IMR-90 (cell line): ENCODE measurements around the gene PHC1. TPM values are rescaled to one million over a fixed set of nuclear protein-coding genes. Genes with fewer than 3 reads are reported as not detected.

Source experiments
- ATAC-seq: fragments of 200-7000 bp; cut with Tn5 transposase; 2 replicates; pipeline ENCODE4 v1.9.1; 2020; ENCODE audit warnings: low read depth, mild to moderate bottlenecking, moderate library complexity
- BruUV-seq: library from RNA; stranded (reverse); fragments of 400-500 nt; replicated peaks from 2 replicates; lab custom pipeline; 2021; lab: Mats Ljungman, UMichigan
- CTCF ChIA-PET: fragments of 300-600 bp; formaldehyde crosslinking; extraction: SDS; loops from one replicate; lab custom pipeline; 2021; ENCODE audit warnings: antibody characterized with exemption; lab: Yijun Ruan, JAX
- POLR2A ChIA-PET: fragments of 300-600 bp; sonication (Branson Sonifier 250); formaldehyde crosslinking; loops from one replicate; lab custom pipeline; 2022; ENCODE audit warnings: antibody characterized with exemption; ENCODE audit not compliant: unreplicated experiment; lab: Charles Lee
- DNase-seq: peaks from one replicate; pipeline ENCODE4 v3.0.0; 2013
- H2AFZ ChIP-seq: replicated peaks from 2 replicates; pipeline ENCODE3; 2013; ENCODE audit warnings: low read length, mild to moderate bottlenecking; ENCODE audit not compliant: poor library complexity
- H2AK5ac ChIP-seq: 2 replicates; pipeline ENCODE4 v1.6.1; 2013; ENCODE audit warnings: low read depth, low read length, inconsistent platforms
- H2AK9ac ChIP-seq: replicated peaks from 2 replicates; pipeline ENCODE3; 2013; ENCODE audit warnings: mild to moderate bottlenecking, low read depth, low read length, moderate library complexity; ENCODE audit not compliant: poor library complexity
- H2BK120ac ChIP-seq: 2 replicates; pipeline ENCODE4 v1.6.1; 2013; ENCODE audit warnings: low read depth, low read length, inconsistent platforms
- H2BK15ac ChIP-seq: 3 replicates; pipeline ENCODE4 v1.6.1; 2013; ENCODE audit warnings: low read depth, low read length, inconsistent platforms
- H2BK20ac ChIP-seq: 2 replicates; pipeline ENCODE4 v1.6.1; 2013; ENCODE audit warnings: low read depth, mild to moderate bottlenecking, inconsistent platforms, low read length, moderate library complexity
- H2BK5ac ChIP-seq: 2 replicates; pipeline ENCODE4 v1.6.1; 2013; ENCODE audit warnings: mild to moderate bottlenecking, low read depth, low read length, inconsistent platforms; ENCODE audit not compliant: poor library complexity, severe bottlenecking
- H3K14ac ChIP-seq: replicated peaks from 2 replicates; pipeline ENCODE4 v1.6.1; 2013; ENCODE audit warnings: low read depth, low read length, inconsistent platforms
- H3K18ac ChIP-seq: 2 replicates; pipeline ENCODE4 v1.6.1; 2013; ENCODE audit warnings: low read depth, low read length, control low read depth
- H3K23ac ChIP-seq: 2 replicates; pipeline ENCODE4 v1.6.1; 2013; ENCODE audit warnings: low read depth, low read length, inconsistent platforms
- H3K27ac ChIP-seq: 2 replicates; pipeline ENCODE4 v1.5.1; 2013; ENCODE audit warnings: mild to moderate bottlenecking, control low read depth, low read length; ENCODE audit not compliant: insufficient read depth
- H3K27me3 ChIP-seq: 2 replicates; pipeline ENCODE4 v1.6.1; 2013; ENCODE audit warnings: low read length; ENCODE audit not compliant: control insufficient read depth, insufficient read depth
- H3K36me3 ChIP-seq: 2 replicates; pipeline ENCODE4 v1.6.1; 2013; ENCODE audit warnings: low read length, mixed read lengths; ENCODE audit not compliant: control insufficient read depth, insufficient read depth
- H3K4ac ChIP-seq: 2 replicates; pipeline ENCODE4 v1.6.1; 2013; ENCODE audit warnings: low read depth, low read length, inconsistent platforms
- H3K4me1 ChIP-seq: 2 replicates; pipeline ENCODE4 v1.6.1; 2013; ENCODE audit warnings: low read length, mixed read lengths; ENCODE audit not compliant: control insufficient read depth, insufficient read depth
- H3K4me2 ChIP-seq: 2 replicates; pipeline ENCODE4 v1.6.1; 2013; ENCODE audit warnings: low read depth, mild to moderate bottlenecking, control low read depth, low read length, moderate library complexity
- H3K4me3 ChIP-seq: 2 replicates; pipeline ENCODE4 v1.5.1; 2013; ENCODE audit warnings: low read depth, mild to moderate bottlenecking, control low read depth, low read length, moderate library complexity; ENCODE audit not compliant: insufficient read depth
- H3K56ac ChIP-seq: 2 replicates; pipeline ENCODE4 v1.6.1; 2013; ENCODE audit warnings: low read length, inconsistent platforms; ENCODE audit not compliant: insufficient read depth; ENCODE audit errors: extremely low read depth
- H3K79me1 ChIP-seq, 2 experiments: 2 replicates each; pipeline ENCODE4 v1.6.1; 2013; ENCODE audit warnings: low read length in 2 of 2, inconsistent platforms in 1 of 2, low read depth in 1 of 2
- H3K9ac ChIP-seq: 2 replicates; pipeline ENCODE4 v1.6.1; 2013; ENCODE audit warnings: low read depth, low read length, control low read depth
- H3K9me1 ChIP-seq: 2 replicates; pipeline ENCODE4 v1.6.1; 2013; ENCODE audit warnings: low read length, inconsistent platforms; ENCODE audit not compliant: insufficient read depth
- H3K9me3 ChIP-seq: 2 replicates; pipeline ENCODE4 v1.6.1; 2013; ENCODE audit warnings: low read length; ENCODE audit not compliant: control insufficient read depth, insufficient read depth
- H4K20me1 ChIP-seq: 2 replicates; pipeline ENCODE4 v1.6.1; 2013; ENCODE audit warnings: low read length, inconsistent platforms; ENCODE audit not compliant: insufficient read depth
- H4K5ac ChIP-seq: 2 replicates; pipeline ENCODE4 v1.6.1; 2013; ENCODE audit warnings: mild to moderate bottlenecking, low read depth, low read length, control low read depth
- H4K8ac ChIP-seq, 2 experiments: 2 replicates each; pipeline ENCODE4 v1.6.1; 2013; ENCODE audit warnings: low read depth in 2 of 2, low read length in 2 of 2, control low read depth in 1 of 2, inconsistent platforms in 1 of 2
- H4K91ac ChIP-seq: 2 replicates; pipeline ENCODE4 v1.6.1; 2013; ENCODE audit warnings: low read depth, low read length, inconsistent platforms; ENCODE audit not compliant: insufficient read depth
- BHLHE40 ChIP-seq: fragments of 150-350 bp; IDR thresholded peaks from 2 replicates; pipeline ENCODE4 v1.6.1; 2016; ENCODE audit warnings: mild to moderate bottlenecking, low read depth, low read length
- CHD1 ChIP-seq: IDR thresholded peaks from 2 replicates; pipeline ENCODE4 v1.6.1; 2012; ENCODE audit warnings: low read depth, low read length, improper control_type of control experiment
- MXI1 ChIP-seq: IDR thresholded peaks from 2 replicates; pipeline ENCODE4 v1.6.1; 2012; ENCODE audit warnings: low read depth, mild to moderate bottlenecking, low read length, moderate library complexity, borderline replicate concordance
- NFE2L2 ChIP-seq: fragments of 150-350 bp; IDR thresholded peaks from 2 replicates; pipeline ENCODE4 v1.6.1; 2016; ENCODE audit warnings: low read depth, mild to moderate bottlenecking, low read length
- POLR2A ChIP-seq: IDR thresholded peaks from 2 replicates; pipeline ENCODE4 v1.6.1; 2012; ENCODE audit warnings: mild to moderate bottlenecking, low read depth, low read length
- RAD21 ChIP-seq: IDR thresholded peaks from 2 replicates; pipeline ENCODE4 v1.6.1; 2012; ENCODE audit warnings: low read length, improper control_type of control experiment
- RCOR1 ChIP-seq: IDR thresholded peaks from 2 replicates; pipeline ENCODE4 v1.6.1; 2012; ENCODE audit warnings: mild to moderate bottlenecking, low read length, improper control_type of control experiment; ENCODE audit not compliant: insufficient replicate concordance
- SMC3 ChIP-seq: fragments of 150-350 bp; IDR thresholded peaks from 2 replicates; pipeline ENCODE4 v1.6.1; 2016; ENCODE audit warnings: low read depth, mild to moderate bottlenecking, antibody characterized with exemption, low read length, moderate library complexity
- dilution Hi-C: fragments of 300-500 bp; cut with HindIII; formaldehyde crosslinking; loops from one replicate; pipeline ENCODE4 v1.14.3; 2018; ENCODE audit warnings: low sequenced_read_pairs; ENCODE audit not compliant: unreplicated experiment
- in situ Hi-C: fragments of 300-500 bp; cut with MboI; formaldehyde crosslinking; loops from 3 replicates; pipeline ENCODE4 v1.14.3; 2019; ENCODE audit warnings: low sequenced_read_pairs, inconsistent platforms, mixed read lengths
- intact Hi-C: fragments of 100-400 bp; cut with micrococcal nuclease; formaldehyde crosslinking; loops from 2 replicates; pipeline ENCODE4 v1.10.0; 2022
- polyA plus RNA-seq, 3 experiments: library from polyadenylated mRNA; depleted of rRNA; stranded (reverse); fragments of >200 nt; gene quantifications; 2 replicates each; pipeline ENCODE4 v1.2.3, GENCODE V29; 2012; ENCODE audit warnings: low replicate concordance in 1 of 3
- total RNA-seq: library from RNA; depleted of rRNA; stranded (reverse); fragments of >200 nt; gene quantifications from 2 replicates; pipeline ENCODE4 v1.2.3, GENCODE V29; 2012
- TF ChIP-seq, protein P1 (sequence below): conservative IDR thresholded peaks from 2 replicates; pipeline ENCODE4 v1.5.1; 2012; ENCODE audit warnings: mild to moderate bottlenecking, low read depth, low read length, improper control_type of control experiment

PHC1 gene
- total and polyA plus RNA-seq, 2 of the 4 experiments (the other 2 are of a cell fraction), result 9.1 to 23.1 TPM

DNA sequence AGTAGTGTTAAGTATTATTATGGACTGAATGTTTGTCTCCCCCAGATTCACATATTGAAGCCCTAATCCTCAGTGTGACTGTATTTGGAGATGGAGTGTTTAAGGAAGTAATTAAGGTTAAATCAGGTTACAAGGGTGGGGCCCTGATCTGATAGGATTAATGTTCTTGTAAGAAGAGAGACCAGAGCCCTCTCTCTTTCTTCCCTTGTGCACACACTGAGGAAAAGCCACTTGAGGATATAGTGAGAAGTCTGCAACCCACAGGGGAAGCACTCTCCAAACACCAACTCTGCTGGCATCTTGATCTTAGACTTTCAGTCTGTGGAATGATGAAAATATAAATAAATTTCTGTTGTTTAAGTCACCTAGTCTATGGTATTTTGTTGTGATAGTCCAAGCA lies 72.9 kb downstream of the PHC1 start:
- Histone ChIP-seq H3K27ac (no peak overlapping the region), H3K18ac (no peak overlapping the region), H3K27me3 (no peaks in the 10 kb centered on the region), H3K56ac (no peak overlapping the region), H4K8ac (no peak overlapping the region), H4K91ac (no peak overlapping the region), H2BK5ac (no peak overlapping the region), H2AK5ac (no peak overlapping the region), H2BK20ac (no peak overlapping the region), H3K4me1 (no peaks in the 10 kb centered on the region), H3K14ac (no peak overlapping the region), H3K36me3 (no peaks in the 10 kb centered on the region), H3K9ac (no peak overlapping the region), H3K4me3 (no peak overlapping the region), H3K23ac (no peak overlapping the region), H2BK15ac (no peak overlapping the region), H2AFZ (no peak overlapping the region), H3K79me1 (no peaks in the 10 kb centered on the region), H2BK120ac (no peak overlapping the region), H3K4ac (no peak overlapping the region), H4K5ac (no peak overlapping the region), H3K4me2 (no peak overlapping the region), H3K9me1 (no peaks in the 10 kb centered on the region), H2AK9ac (no peak overlapping the region), H3K9me3 (no peaks in the 10 kb centered on the region), H4K20me1 (no peaks in the 10 kb centered on the region)
- TF ChIP-seq MXI1, result no peak
- no peak for TF ChIP-seq RAD21
- no peak for TF ChIP-seq RCOR1
- TF ChIP-seq, protein P1, sequence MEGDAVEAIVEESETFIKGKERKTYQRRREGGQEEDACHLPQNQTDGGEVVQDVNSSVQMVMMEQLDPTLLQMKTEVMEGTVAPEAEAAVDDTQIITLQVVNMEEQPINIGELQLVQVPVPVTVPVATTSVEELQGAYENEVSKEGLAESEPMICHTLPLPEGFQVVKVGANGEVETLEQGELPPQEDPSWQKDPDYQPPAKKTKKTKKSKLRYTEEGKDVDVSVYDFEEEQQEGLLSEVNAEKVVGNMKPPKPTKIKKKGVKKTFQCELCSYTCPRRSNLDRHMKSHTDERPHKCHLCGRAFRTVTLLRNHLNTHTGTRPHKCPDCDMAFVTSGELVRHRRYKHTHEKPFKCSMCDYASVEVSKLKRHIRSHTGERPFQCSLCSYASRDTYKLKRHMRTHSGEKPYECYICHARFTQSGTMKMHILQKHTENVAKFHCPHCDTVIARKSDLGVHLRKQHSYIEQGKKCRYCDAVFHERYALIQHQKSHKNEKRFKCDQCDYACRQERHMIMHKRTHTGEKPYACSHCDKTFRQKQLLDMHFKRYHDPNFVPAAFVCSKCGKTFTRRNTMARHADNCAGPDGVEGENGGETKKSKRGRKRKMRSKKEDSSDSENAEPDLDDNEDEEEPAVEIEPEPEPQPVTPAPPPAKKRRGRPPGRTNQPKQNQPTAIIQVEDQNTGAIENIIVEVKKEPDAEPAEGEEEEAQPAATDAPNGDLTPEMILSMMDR, result no peak
- TF ChIP-seq NFE2L2, result no peak
- TF ChIP-seq BHLHE40, result no peak
- no peak for TF ChIP-seq CHD1
- TF ChIP-seq SMC3, result no peak
- TF ChIP-seq POLR2A, result no peak
- ATAC-seq, result no peak
- DNase-seq, result no peak
- ChIA-PET POLR2A (no interaction called here), CTCF (no interaction called here)
- no TSS peak for BruUV-seq
- dilution Hi-C loops, result no loop called here
- in situ Hi-C loops, result no loop called here
- intact Hi-C loops, result no loop called here
